Upper lobe of right lung (tissue), 1 donor: ENCODE data around the gene BTN1A1. TPM values are rescaled to one million over a fixed set of nuclear protein-coding genes. Genes with fewer than 3 reads are reported as not detected.

Source experiments
- ATAC-seq: fragments of 200-7000 bp; cut with Tn5 transposase; one replicate; pipeline ENCODE4 v1.9.1; 2020; ENCODE audit warnings: mild to moderate bottlenecking, moderate library complexity
- DNase-seq: peaks from one replicate; pipeline ENCODE4 v3.0.0-alpha.2; 2020
- H3K27ac ChIP-seq: fragments of 200-600 bp; one replicate; pipeline ENCODE4 v1.8.0; 2022
- H3K27me3 ChIP-seq: fragments of 200-600 bp; one replicate; pipeline ENCODE4 v1.8.0; 2022; ENCODE audit warnings: mild to moderate bottlenecking
- H3K36me3 ChIP-seq: fragments of 200-600 bp; one replicate; pipeline ENCODE4 v1.8.0; 2022
- H3K4me1 ChIP-seq: fragments of 200-600 bp; one replicate; pipeline ENCODE4 v1.8.0; 2022
- H3K4me3 ChIP-seq: fragments of 200-600 bp; one replicate; pipeline ENCODE4 v1.8.0; 2022; ENCODE audit warnings: mild to moderate bottlenecking
- H3K9me3 ChIP-seq: fragments of 200-600 bp; one replicate; pipeline ENCODE4 v1.8.0; 2022
- CTCF ChIP-seq: fragments of 200-600 bp; IDR thresholded peaks from one replicate; pipeline ENCODE4 v1.8.0; 2022; ENCODE audit warnings: antibody characterized with exemption
- intact Hi-C: fragments of 100-400 bp; cut with DNase I; formaldehyde crosslinking; loops from one replicate; pipeline ENCODE4 v1.11.0; 2022
- total RNA-seq: library from RNA; stranded (reverse); fragmentation: NEBNext Ultra II Directional; extraction: Animal tissue kit (Norgen Biotek cat#: 25700); gene quantifications from one replicate; pipeline ENCODE4 v1.2.1, GENCODE V29; 2021
- donor health status: DM: no; HTN: yes; CAD: no; lungs with severe emphysema.

Gene BTN1A1
- total RNA-seq, 1 donor from 2014 or later, result not detected

GRCh38 chr6:26550250-26550993, 50.3 kb downstream of the BTN1A1 start:
- H3K4me3 ChIP-seq, result peak overlapping the region; percentile 57
- H3K36me3 ChIP-seq, result peaks cover 14% of the 10 kb centered on the region
- TF ChIP-seq CTCF, result peak; percentile 5
- H3K27ac ChIP-seq, result peak overlapping the region; percentile 17
- no peaks in the 10 kb centered on the region for H3K27me3 ChIP-seq
- no peaks in the 10 kb centered on the region for H3K9me3 ChIP-seq
- peaks cover 7% of the 10 kb centered on the region for H3K4me1 ChIP-seq
- ATAC-seq, result peak; percentile 89
- DNase-seq, result peak; percentile 84
- intact Hi-C loops, result no loop called here

- H3K36me3 ChIP-seq, result no peaks in the 10 kb centered on the region
- no peak for TF ChIP-seq CTCF
- peaks cover 7% of the 10 kb centered on the region for H3K4me1 ChIP-seq
- intact Hi-C loops, result no loop called here
- no peaks in the 10 kb centered on the region for H3K27me3 ChIP-seq
- DNase-seq, result no peak
- H3K27ac ChIP-seq, result no peak overlapping the region
- no peaks in the 10 kb centered on the region for H3K9me3 ChIP-seq
- H3K4me3 ChIP-seq, result no peak overlapping the region
- ATAC-seq, result no peak
These were observed 52.1 kb downstream of the BTN1A1 start for GRCh38 chr6:26552205-26552604.

- peak overlapping the region; percentile 63 for H3K4me3 ChIP-seq
- ATAC-seq (no peak), DNase-seq (no peak)
- H3K27ac ChIP-seq, result no peak overlapping the region
- H3K36me3 ChIP-seq, result no peaks in the 10 kb centered on the region
- intact Hi-C loops, result no loop called here
- H3K27me3 ChIP-seq, result no peaks in the 10 kb centered on the region
- no peak for TF ChIP-seq CTCF
- peaks cover 7% of the 10 kb centered on the region for H3K4me1 ChIP-seq
- H3K9me3 ChIP-seq, result no peaks in the 10 kb centered on the region
These were observed 52.6 kb downstream of the BTN1A1 start for GRCh38 chr6:26552640-26553188.

GRCh38 chr6:26553264-26553634, 53.1 kb downstream of the BTN1A1 start:
- H3K36me3 ChIP-seq, result no peaks in the 10 kb centered on the region
- DNase-seq (peak; percentile 73), ATAC-seq (peak; percentile 79)
- intact Hi-C loops, result no loop called here
- no peak for TF ChIP-seq CTCF
- peaks cover 7% of the 10 kb centered on the region for H3K4me1 ChIP-seq
- no peaks in the 10 kb centered on the region for H3K9me3 ChIP-seq
- peak overlapping the region; percentile 63 for H3K4me3 ChIP-seq
- H3K27ac ChIP-seq, result no peak overlapping the region
- no peaks in the 10 kb centered on the region for H3K27me3 ChIP-seq

GRCh38 chr6:26553635-26554446, 53.7 kb downstream of the BTN1A1 start:
- intact Hi-C loops, result no loop called here
- peak; percentile 84 for DNase-seq
- H3K27ac ChIP-seq, result peak overlapping the region; percentile 70

More at GRCh38 chr6:26553635-26554446, 53.7 kb downstream of the BTN1A1 start:
- no peaks in the 10 kb centered on the region for H3K9me3 ChIP-seq
- peaks cover 7% of the 10 kb centered on the region for H3K4me1 ChIP-seq
- TF ChIP-seq CTCF, result no peak
- H3K36me3 ChIP-seq, result no peaks in the 10 kb centered on the region
- H3K27me3 ChIP-seq, result no peaks in the 10 kb centered on the region
- peak; percentile 72 for ATAC-seq
- peak overlapping the region; percentile 63 for H3K4me3 ChIP-seq
